CD14-positive monocyte (primary cell): ENCODE measurements around the gene SSBP2. TPM values are rescaled to one million over a fixed set of nuclear protein-coding genes. Genes with fewer than 3 reads are reported as not detected.

Source experiments
- DNase-seq, 3 donors: peaks; one replicate each; pipeline ENCODE4 v3.0.0-alpha.2; 2011 to 2022
- H2AFZ ChIP-seq: 2 replicates; pipeline ENCODE4 v1.6.0; 2012; ENCODE audit warnings: mild to moderate bottlenecking, low read depth, low read length, inconsistent platforms; ENCODE audit not compliant: insufficient read depth, poor library complexity, severe bottlenecking
- H3K27ac ChIP-seq, 2 donors: 1 replicate in 1 of 2; 2 replicates in 1 of 2; pipeline ENCODE4 v1.5.1; 2012 to 2013; ENCODE audit warnings: low read length in 2 of 2, control low read depth in 1 of 2, inconsistent platforms in 1 of 2, low read depth in 1 of 2, mild to moderate bottlenecking in 1 of 2
- H3K27me3 ChIP-seq, 2 donors: one replicate each; pipeline versions ENCODE4 v1.6.0 to v1.6.1; 2011 to 2013; ENCODE audit warnings: low read length in 2 of 2; ENCODE audit not compliant: control insufficient read depth in 2 of 2, insufficient read depth in 2 of 2
- H3K36me3 ChIP-seq, 2 donors: replicated peaks in 1 of 2; 1 replicate in 1 of 2; 2 replicates in 1 of 2; pipeline versions ENCODE4 v1.5.1 to v1.6.1; 2012 to 2013; ENCODE audit warnings: low read length in 2 of 2, control low read depth in 1 of 2, inconsistent platforms in 1 of 2, mild to moderate bottlenecking in 1 of 2; ENCODE audit not compliant: insufficient read depth in 2 of 2, control insufficient read depth in 1 of 2
- H3K4me1 ChIP-seq, 2 donors: 1 replicate in 1 of 2; 2 replicates in 1 of 2; pipeline versions ENCODE4 v1.5.1 to v1.6.1; 2012 to 2013; ENCODE audit warnings: low read length in 2 of 2, control low read depth in 1 of 2, inconsistent platforms in 1 of 2, mild to moderate bottlenecking in 1 of 2, moderate library complexity in 1 of 2; ENCODE audit not compliant: insufficient read depth in 2 of 2, control insufficient read depth in 1 of 2
- H3K4me2 ChIP-seq: replicated peaks from 2 replicates; pipeline ENCODE3; 2012; ENCODE audit warnings: low read length, moderate library complexity, mild to moderate bottlenecking; ENCODE audit not compliant: poor library complexity, severe bottlenecking; ENCODE audit errors: extremely low read depth
- H3K4me3 ChIP-seq, 3 experiments: fragments of 200-600 bp in 1 of 3; sonication (generic) in 1 of 3; replicated peaks in 1 of 3; 1 replicate in 2 of 3; 2 replicates in 1 of 3; pipeline ENCODE4 v1.5.1; 2011 to 2013; ENCODE audit warnings: low read length in 3 of 3, mild to moderate bottlenecking in 3 of 3, control low read depth in 2 of 3, low read depth in 2 of 3, inconsistent platforms in 1 of 3, moderate library complexity in 1 of 3
- H3K79me2 ChIP-seq: 2 replicates; pipeline ENCODE4 v1.6.0; 2012; ENCODE audit warnings: mild to moderate bottlenecking, control low read depth, inconsistent platforms, low read length, moderate library complexity; ENCODE audit not compliant: insufficient read depth
- H3K9ac ChIP-seq: 2 replicates; pipeline ENCODE4 v1.6.0; 2017; ENCODE audit warnings: low read length, mild to moderate bottlenecking; ENCODE audit not compliant: insufficient read depth, poor library complexity, severe bottlenecking
- H3K9me3 ChIP-seq, 2 donors: replicated peaks in 1 of 2; 1 replicate in 1 of 2; 2 replicates in 1 of 2; pipeline versions ENCODE4 v1.5.1 to v1.6.1; 2012 to 2013; ENCODE audit warnings: low read length in 2 of 2, control low read depth in 1 of 2; ENCODE audit not compliant: control insufficient read depth in 1 of 2, insufficient read depth in 1 of 2
- H4K20me1 ChIP-seq: 2 replicates; pipeline ENCODE4 v1.6.0; 2012; ENCODE audit warnings: mild to moderate bottlenecking, low read length, control low read depth, moderate library complexity; ENCODE audit not compliant: insufficient read depth
- H3K27ac Mint-ChIP-seq, 7 donors: one replicate each; pipeline ENCODE4 v1.8.0; 2020; ENCODE audit warnings: mild to moderate bottlenecking in 7 of 7, mixed read lengths in 7 of 7, moderate library complexity in 6 of 7, inconsistent platforms in 2 of 7
- H3K27me3 Mint-ChIP-seq, 3 donors: one replicate each; pipeline ENCODE4 v1.8.0; 2021 to 2022; ENCODE audit warnings: low read depth in 3 of 3, mild to moderate bottlenecking in 3 of 3, mixed read lengths in 3 of 3, moderate library complexity in 3 of 3, inconsistent platforms in 1 of 3
- H3K36me3 Mint-ChIP-seq, 2 donors: one replicate each; pipeline ENCODE4 v1.8.0; 2020; ENCODE audit warnings: mixed read lengths in 2 of 2, inconsistent platforms in 1 of 2, mild to moderate bottlenecking in 1 of 2
- H3K4me1 Mint-ChIP-seq: one replicate; pipeline ENCODE4 v1.8.0; 2020; ENCODE audit warnings: mild to moderate bottlenecking, mixed read lengths
- H3K4me3 Mint-ChIP-seq, 2 donors: one replicate each; pipeline ENCODE4 v1.8.0; 2020; ENCODE audit warnings: mild to moderate bottlenecking in 2 of 2, mixed read lengths in 2 of 2, moderate library complexity in 1 of 2
- H3K9me3 Mint-ChIP-seq, 7 donors: one replicate each; pipeline ENCODE4 v1.8.0; 2020 to 2022; ENCODE audit warnings: mixed read lengths in 7 of 7, mild to moderate bottlenecking in 6 of 7, moderate library complexity in 6 of 7, inconsistent platforms in 2 of 7
- WGBS: methylation state at CpG from one replicate; pipeline ENCODE4 v1.1.5; 2013; ENCODE audit warnings: missing lambda C conversion rate; ENCODE audit not compliant: insufficient coverage; 5-methylcytosine and 5-hydroxymethylcytosine counted together
- intact Hi-C, 2 donors: fragments of 100-400 bp; cut with micrococcal nuclease; formaldehyde crosslinking; loops; one replicate each; pipeline versions ENCODE4 v1.15.0 to v1.15.1; 2023
- polyA plus RNA-seq, 3 donors: library from polyadenylated mRNA; depleted of rRNA in 1 of 3; unstranded in 2 of 3; stranded (reverse) in 1 of 3; fragments of 300-500 nt in 2 of 3; fragments of >200 nt in 1 of 3; fragmentation: Illumina TruSeq in 2 of 3; gene quantifications; 1 replicate in 2 of 3; 2 replicates in 1 of 3; pipeline ENCODE4 v1.2.3, GENCODE V29; 2012 to 2021
- TF ChIP-seq, protein P1 (sequence below): fragments of 200-600 bp; IDR thresholded peaks from one replicate; pipeline ENCODE4 v1.8.0; 2022; ENCODE audit warnings: antibody characterized with exemption, mild to moderate bottlenecking

The SSBP2 gene
- polyA plus RNA-seq, 3 donors, result 29.1 to 55.2 (median 53.4) TPM

DNA sequence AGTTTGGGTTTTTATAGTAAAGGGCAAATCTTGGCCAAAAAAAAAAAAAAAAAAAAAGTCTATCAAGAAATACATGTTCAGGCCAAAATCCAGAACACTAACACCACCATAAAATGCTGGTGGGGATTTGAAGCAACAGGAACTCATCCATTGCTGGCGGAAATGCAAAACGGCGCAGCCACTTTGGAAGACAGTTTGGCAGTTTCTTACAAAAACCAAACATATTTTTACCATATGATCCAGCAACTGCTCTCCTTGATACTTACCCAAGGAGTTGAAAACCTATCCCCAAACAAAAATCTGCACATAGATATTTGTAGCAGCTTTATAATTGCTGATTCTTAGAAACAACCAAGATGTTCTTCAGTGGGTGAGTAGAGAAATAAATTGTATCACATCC lies 203.9 kb downstream of the SSBP2 start:
- H3K27ac ChIP-seq, result no peak overlapping the region
- WGBS, result no CpG with 5 or more reads among the region's 3 CpGs
- H4K20me1 ChIP-seq, result no peaks in the 10 kb centered on the region
- no peaks in the 10 kb centered on the region for H3K79me2 ChIP-seq
- H3K9me3 ChIP-seq, result peaks cover 0 to 5% of the 10 kb centered on the region in 2 donors
- TF ChIP-seq, protein P1, sequence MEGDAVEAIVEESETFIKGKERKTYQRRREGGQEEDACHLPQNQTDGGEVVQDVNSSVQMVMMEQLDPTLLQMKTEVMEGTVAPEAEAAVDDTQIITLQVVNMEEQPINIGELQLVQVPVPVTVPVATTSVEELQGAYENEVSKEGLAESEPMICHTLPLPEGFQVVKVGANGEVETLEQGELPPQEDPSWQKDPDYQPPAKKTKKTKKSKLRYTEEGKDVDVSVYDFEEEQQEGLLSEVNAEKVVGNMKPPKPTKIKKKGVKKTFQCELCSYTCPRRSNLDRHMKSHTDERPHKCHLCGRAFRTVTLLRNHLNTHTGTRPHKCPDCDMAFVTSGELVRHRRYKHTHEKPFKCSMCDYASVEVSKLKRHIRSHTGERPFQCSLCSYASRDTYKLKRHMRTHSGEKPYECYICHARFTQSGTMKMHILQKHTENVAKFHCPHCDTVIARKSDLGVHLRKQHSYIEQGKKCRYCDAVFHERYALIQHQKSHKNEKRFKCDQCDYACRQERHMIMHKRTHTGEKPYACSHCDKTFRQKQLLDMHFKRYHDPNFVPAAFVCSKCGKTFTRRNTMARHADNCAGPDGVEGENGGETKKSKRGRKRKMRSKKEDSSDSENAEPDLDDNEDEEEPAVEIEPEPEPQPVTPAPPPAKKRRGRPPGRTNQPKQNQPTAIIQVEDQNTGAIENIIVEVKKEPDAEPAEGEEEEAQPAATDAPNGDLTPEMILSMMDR, result no peak
- H3K9me3 Mint-ChIP-seq, result peaks cover 5 to 10% (median 7%) of the 10 kb centered on the region in 7 donors
- H3K27ac Mint-ChIP-seq, result no peak overlapping the region
- H3K36me3 Mint-ChIP-seq, result peaks cover 0 to 20% of the 10 kb centered on the region in 2 donors
- no peak overlapping the region for H3K4me2 ChIP-seq
- intact Hi-C loops, result no loop called here
- no peak overlapping the region for H3K4me3 ChIP-seq
- peaks cover 0 to 2% (median 0%) of the 10 kb centered on the region in 3 donors for H3K27me3 Mint-ChIP-seq
- H3K4me1 Mint-ChIP-seq, result peaks cover 2% of the 10 kb centered on the region
- no peaks in the 10 kb centered on the region for H3K27me3 ChIP-seq
- no peaks in the 10 kb centered on the region for H3K36me3 ChIP-seq
- H3K9ac ChIP-seq, result no peak overlapping the region
- no peak for DNase-seq
- H3K4me1 ChIP-seq, result no peaks in the 10 kb centered on the region
- no peak overlapping the region for H3K4me3 Mint-ChIP-seq
- H2AFZ ChIP-seq, result no peak overlapping the region

DNA sequence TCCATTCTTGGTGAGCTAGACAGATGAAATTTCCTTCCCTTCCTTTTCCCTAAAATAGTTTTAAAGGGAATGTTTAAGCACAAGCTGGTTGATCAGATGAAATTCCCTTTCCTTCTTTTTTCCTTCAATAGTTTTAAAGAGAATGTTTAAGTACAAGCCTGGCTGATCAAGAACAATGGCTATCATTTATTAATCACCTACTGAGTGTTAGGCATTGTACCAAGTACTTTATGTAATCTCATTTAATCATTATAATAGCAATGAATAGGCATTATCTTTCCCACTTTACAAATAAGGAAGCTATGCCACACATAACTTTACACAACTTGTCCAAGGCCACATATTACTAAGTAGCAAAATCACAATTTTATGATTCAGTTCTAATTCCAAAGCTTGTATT lies 205.0 kb downstream of the SSBP2 start:
- Histone ChIP-seq H3K9me3 (peaks cover 0 to 5% of the 10 kb centered on the region in 2 donors), H3K27ac (no peak overlapping the region), H3K4me1 (no peaks in the 10 kb centered on the region), H3K9ac (no peak overlapping the region), H3K4me3 (no peak overlapping the region), H3K27me3 (no peaks in the 10 kb centered on the region), H3K36me3 (no peaks in the 10 kb centered on the region), H3K4me2 (no peak overlapping the region), H3K79me2 (no peaks in the 10 kb centered on the region), H4K20me1 (no peaks in the 10 kb centered on the region), H2AFZ (no peak overlapping the region)
- H3K4me3 Mint-ChIP-seq, result no peak overlapping the region
- H3K9me3 Mint-ChIP-seq, result peaks cover 5 to 13% (median 10%) of the 10 kb centered on the region in 7 donors
- peaks cover 0 to 20% of the 10 kb centered on the region in 2 donors for H3K36me3 Mint-ChIP-seq
- peaks cover 0 to 2% (median 0%) of the 10 kb centered on the region in 3 donors for H3K27me3 Mint-ChIP-seq
- intact Hi-C loops, result no loop called here
- H3K27ac Mint-ChIP-seq, result no peak overlapping the region
- no peak for DNase-seq
- TF ChIP-seq, protein P1, result no peak
- peaks cover 2% of the 10 kb centered on the region for H3K4me1 Mint-ChIP-seq
